Testis (tissue), 3 donors: ENCODE measurements around the gene PDGFRB. TPM values are rescaled to one million over a fixed set of nuclear protein-coding genes. Genes with fewer than 3 reads are reported as not detected.
A peak's percentile ranks its signal among the peaks of the same experiment; 100 is the strongest.

Experiments used
- DNase-seq: peaks from one replicate; pipeline ENCODE4 v3.0.0-alpha.2; 2019
- H3K27ac ChIP-seq, 2 donors: fragments of 200-600 bp; sonication (generic); one replicate each; pipeline ENCODE4 v1.5.1; 2019
- H3K27me3 ChIP-seq: fragments of 200-600 bp; sonication (generic); one replicate; pipeline ENCODE4 v1.5.1; 2019
- H3K36me3 ChIP-seq: fragments of 200-600 bp; sonication (generic); one replicate; pipeline ENCODE4 v1.5.1; 2017; ENCODE audit warnings: low read depth; ENCODE audit errors: missing control alignments
- H3K4me1 ChIP-seq: fragments of 200-600 bp; sonication (generic); one replicate; pipeline ENCODE4 v1.5.1; 2019
- H3K4me3 ChIP-seq, 2 donors: fragments of 200-600 bp; sonication (generic); one replicate each; pipeline ENCODE4 v1.5.1; 2017 to 2019
- H3K9me3 ChIP-seq: fragments of 200-600 bp; sonication (generic); one replicate; pipeline ENCODE4 v1.5.1; 2017
- CTCF ChIP-seq, 3 experiments: fragments of 450-650 bp in 2 of 3; fragments of 200-600 bp in 1 of 3; sonication (generic) in 1 of 3; IDR thresholded peaks; one replicate each; pipeline ENCODE4 v1.5.1; 2016 to 2019; ENCODE audit warnings: antibody characterized with exemption in 3 of 3, mild to moderate bottlenecking in 2 of 3, moderate library complexity in 1 of 3
- POLR2A ChIP-seq: fragments of 450-650 bp; IDR thresholded peaks from one replicate; pipeline ENCODE4 v1.6.1; 2017; ENCODE audit warnings: antibody characterized with exemption, mild to moderate bottlenecking, moderate library complexity
- WGBS, 2 donors: methylation state at CpG; one replicate each; pipeline ENCODE4 v1.1.5; 2018; 5-methylcytosine and 5-hydroxymethylcytosine counted together
- intact Hi-C: fragments of 100-400 bp; cut with DNase I; formaldehyde crosslinking; loops from one replicate; pipeline ENCODE4 v1.15.1; 2023; ENCODE audit warnings: low total_unique reads
- polyA plus RNA-seq: library from polyadenylated mRNA; stranded (reverse); fragments of 350-450 nt; fragmentation: Illumina TruSeq; extraction: RNeasy Lipid Tissue Mini Kit (QIAGEN cat#74804); gene quantifications from one replicate; pipeline ENCODE4 v1.2.3, GENCODE V29; 2014; ENCODE audit warnings: low read depth, low replicate concordance; ENCODE audit not compliant: insufficient read depth
- total RNA-seq, 2 donors: library from RNA; depleted of rRNA; stranded (reverse); fragments of >200 nt; gene quantifications; one replicate each; pipeline ENCODE4 v1.2.3, GENCODE V29; 2016

Gene PDGFRB
- total and polyA plus RNA-seq, 3 donors from 2014 or later: 61.6 to 87.0 (median 71.2) TPM

GRCh38 chr5:150146862-150147601, 8.6 kb downstream of the PDGFRB start:
- Histone ChIP-seq H3K27ac (peak overlapping the region; percentile 33 to 86), H3K4me3 (no peak overlapping the region), H3K9me3 (no peaks in the 10 kb centered on the region), H3K4me1 (peaks cover 35% of the 10 kb centered on the region), H3K36me3 (no peaks in the 10 kb centered on the region), H3K27me3 (no peaks in the 10 kb centered on the region)
- WGBS, 2 donors: 70 to 82% methylated on average over 2 to 14 of the region's 14 CpGs
- no peak for TF ChIP-seq POLR2A
- no peak for TF ChIP-seq CTCF (IDR thresholded peaks at IDR 0.05)
- no peak for DNase-seq
- intact Hi-C loops: no loop called here

- 78 to 87% methylated on average over 5 of the region's 5 CpGs for WGBS, 2 donors
- intact Hi-C loops: no loop called here
- no peaks in the 10 kb centered on the region for H3K9me3 ChIP-seq
- TF ChIP-seq CTCF (IDR thresholded peaks at IDR 0.05) (no peak), POLR2A (no peak)
- H3K27ac ChIP-seq: peak overlapping the region in 1 of 2 donors; percentile 86
- no peaks in the 10 kb centered on the region for H3K36me3 ChIP-seq
- no peak for DNase-seq
- H3K4me3 ChIP-seq: no peak overlapping the region
- H3K4me1 ChIP-seq: peaks cover 37% of the 10 kb centered on the region
- H3K27me3 ChIP-seq: no peaks in the 10 kb centered on the region
Observed at GRCh38 chr5:150146235-150146634, 9.4 kb downstream of the PDGFRB start.

- intact Hi-C loops: no loop called here
- no peak overlapping the region for H3K4me3 ChIP-seq
- H3K4me1 ChIP-seq: peaks cover 48% of the 10 kb centered on the region
- no peak for TF ChIP-seq CTCF (IDR thresholded peaks at IDR 0.05)
- TF ChIP-seq POLR2A: no peak
- 45 to 48% methylated on average over 4 of the region's 4 CpGs for WGBS, 2 donors
- H3K9me3 ChIP-seq: no peaks in the 10 kb centered on the region
- H3K36me3 ChIP-seq: no peaks in the 10 kb centered on the region
- H3K27ac ChIP-seq: peak overlapping the region; percentile 55 to 86
- no peak for DNase-seq
- H3K27me3 ChIP-seq: no peaks in the 10 kb centered on the region
Observed at GRCh38 chr5:150144879-150145278, 10.8 kb downstream of the PDGFRB start.

DNA sequence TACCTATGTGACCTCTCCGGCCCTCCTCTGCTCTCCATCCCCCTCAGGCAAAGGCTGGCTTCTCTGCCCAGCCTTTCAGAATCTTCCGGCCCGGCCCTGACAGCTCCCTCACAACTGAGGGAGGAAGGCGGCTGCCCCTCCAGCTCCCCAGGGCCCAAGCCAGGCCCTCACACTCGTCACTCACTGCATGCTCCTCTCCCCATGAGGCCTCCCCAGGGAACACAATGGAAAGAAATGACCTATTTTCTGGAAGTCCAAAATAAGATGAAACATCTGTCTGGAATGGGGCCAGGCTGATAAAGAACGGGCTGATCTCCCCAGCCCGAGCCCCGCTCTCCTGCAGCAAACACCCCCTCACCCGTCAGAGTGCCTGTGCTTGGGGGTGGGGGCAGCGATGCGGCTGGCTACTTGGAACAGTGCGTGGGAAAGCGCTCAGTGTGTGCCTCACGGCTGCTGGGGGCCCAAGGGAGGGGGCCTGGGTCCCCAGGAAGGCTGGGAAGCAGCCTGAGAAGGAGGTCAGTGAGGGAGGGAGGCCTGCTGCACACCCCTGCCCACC, 11.3 kb downstream of the PDGFRB start:
- H3K9me3 ChIP-seq: no peaks in the 10 kb centered on the region
- intact Hi-C loops: no loop called here
- no peak overlapping the region for H3K4me3 ChIP-seq
- WGBS, 2 donors: 28 to 40% methylated on average over 14 of the region's 14 CpGs
- H3K27me3 ChIP-seq: no peaks in the 10 kb centered on the region
- TF ChIP-seq POLR2A: no peak
- no peak for TF ChIP-seq CTCF (IDR thresholded peaks at IDR 0.05)
- DNase-seq: peak; percentile 60
- H3K4me1 ChIP-seq: peaks cover 53% of the 10 kb centered on the region
- peak overlapping the region; percentile 70 to 86 for H3K27ac ChIP-seq
- no peaks in the 10 kb centered on the region for H3K36me3 ChIP-seq
